Stimulated activated CD4-positive, alpha-beta T cell treated with anti-CD3 and anti-CD28 coated beads, TNF-alpha, amount 100 ng/mL, for 48 hours (primary cell): ENCODE measurements around the gene FLII.
"Not testable (repeated sequence)": the region's sequence is repeated elsewhere in the genome, so short reads cannot be mapped to it uniquely, and the experiment has no call there.

Experiments used
- DNase-seq, 3 donors: peaks; one replicate each; pipeline ENCODE4 v3.0.0-alpha.2; 2020; ENCODE audit warnings: low read depth in 3 of 3

FLII gene

DNA sequence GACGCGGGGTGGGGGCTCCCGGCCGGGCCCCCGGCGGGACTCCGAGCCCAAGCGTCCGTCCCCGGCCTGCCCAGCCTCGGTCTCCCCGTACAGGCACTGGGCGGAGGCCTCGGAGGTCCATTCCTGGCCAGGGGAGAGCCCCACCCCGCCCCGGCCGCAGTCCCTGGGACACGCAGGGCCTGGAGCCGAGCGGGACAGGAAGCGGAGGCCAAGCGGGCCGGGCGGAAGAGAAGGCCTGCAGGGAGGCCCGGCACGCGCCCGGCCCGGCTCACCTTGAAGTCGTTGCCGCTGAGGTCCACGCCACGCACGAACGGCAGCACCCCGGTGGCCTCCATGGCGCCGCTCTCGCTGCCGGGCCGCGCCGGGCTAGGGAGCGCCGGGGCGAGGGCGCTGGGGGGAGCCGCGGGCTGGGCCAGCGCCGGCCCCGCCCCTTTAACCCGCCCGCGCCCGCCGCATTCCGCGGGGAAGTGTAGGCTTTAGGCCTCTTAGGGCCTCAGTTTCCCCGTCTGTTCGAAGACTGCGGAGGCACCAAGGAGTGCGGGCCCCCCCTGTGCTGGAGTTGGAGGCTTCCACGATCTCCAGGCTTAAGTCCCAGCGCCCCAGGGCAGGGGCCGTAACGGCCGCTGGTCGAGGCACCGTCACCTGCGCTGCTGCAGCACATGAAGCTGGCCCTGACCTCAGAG, at the start of gene FLII:
Gene FLII (minus strand): TSS at position 383 of the 683 bp plus-strand sequence. CDS start 48 bp downstream, at position 335.
- DNase-seq: peak in 1 of 3 donors; percentile 46

DNA sequence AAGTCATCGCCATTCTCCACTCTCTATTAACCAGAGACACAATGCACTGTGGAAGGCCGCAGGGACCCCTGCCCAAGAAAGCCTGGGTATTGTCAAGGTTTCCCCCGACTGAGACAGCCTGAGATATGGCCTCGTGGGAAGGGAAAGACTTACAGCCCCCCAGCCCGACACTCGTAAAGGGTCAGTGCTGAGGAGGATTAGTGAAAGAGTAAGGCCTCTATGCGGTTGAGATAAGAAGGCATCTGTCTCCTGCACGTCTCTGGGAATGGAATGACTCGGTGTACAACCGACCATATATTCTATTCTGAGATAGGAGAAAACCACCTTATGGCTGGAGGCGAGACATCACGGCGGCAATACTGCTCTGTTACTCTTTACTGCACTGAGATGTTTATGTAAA, 44.7 kb upstream of the FLII start:
- DNase-seq: not testable (repeated sequence)

DNA sequence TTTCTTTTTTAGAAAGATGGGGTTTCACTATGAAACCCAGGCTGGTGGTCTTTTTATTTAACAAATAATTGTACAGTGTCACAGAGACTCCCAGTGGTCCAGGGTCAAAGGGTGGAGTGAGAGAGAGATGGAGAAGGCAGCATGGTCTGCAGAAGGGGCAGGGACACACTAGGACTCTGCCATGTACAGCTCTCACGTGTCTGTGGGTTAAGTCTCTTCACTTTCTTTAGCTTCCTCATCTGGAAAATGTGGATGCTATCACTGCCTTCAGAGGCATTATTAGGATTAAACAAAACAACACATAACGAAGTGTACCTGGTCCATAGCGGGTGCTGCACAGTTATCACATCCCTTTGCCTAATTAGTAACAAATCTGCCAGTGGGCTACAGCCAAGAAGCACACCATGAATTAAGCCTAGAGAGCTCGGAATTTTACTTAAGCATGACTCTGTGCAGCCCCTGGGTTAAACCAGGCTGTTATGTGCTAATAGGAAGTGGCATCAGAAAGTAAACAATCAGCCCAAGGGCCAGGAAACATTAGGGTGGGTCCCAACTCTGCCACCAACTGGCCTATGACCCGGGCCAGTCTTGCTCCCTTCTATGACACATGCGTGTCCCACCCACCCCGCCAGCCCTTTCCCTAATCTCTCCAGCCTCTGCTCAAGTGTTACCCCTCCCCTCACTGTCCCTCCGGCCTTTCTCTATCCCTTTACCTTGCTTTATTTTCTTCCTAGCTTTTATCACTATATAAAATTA, 42.4 kb upstream of the FLII start:
- DNase-seq: no peak

DNA sequence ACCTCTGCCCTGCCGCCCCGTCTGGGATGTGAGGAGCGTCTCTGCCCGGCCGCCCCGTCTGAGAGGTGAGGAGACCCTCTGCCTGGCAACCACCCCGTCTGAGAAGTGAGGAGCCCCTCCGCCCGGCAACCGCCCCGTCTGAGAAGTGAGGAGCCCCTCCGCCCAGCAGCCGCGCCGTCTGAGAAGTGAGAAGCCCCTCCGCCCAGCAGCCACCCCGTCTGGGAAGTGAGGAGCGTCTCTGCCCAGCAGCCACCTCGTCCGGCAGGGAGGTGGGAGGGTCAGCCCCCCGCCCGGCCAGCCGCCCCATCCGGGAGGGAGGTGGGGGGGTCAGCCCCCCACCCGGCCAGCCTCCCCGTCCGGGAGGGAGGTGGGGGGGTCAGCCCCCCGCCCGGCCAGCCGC, 39.5 kb upstream of the FLII start:
- not testable (repeated sequence) for DNase-seq

DNA sequence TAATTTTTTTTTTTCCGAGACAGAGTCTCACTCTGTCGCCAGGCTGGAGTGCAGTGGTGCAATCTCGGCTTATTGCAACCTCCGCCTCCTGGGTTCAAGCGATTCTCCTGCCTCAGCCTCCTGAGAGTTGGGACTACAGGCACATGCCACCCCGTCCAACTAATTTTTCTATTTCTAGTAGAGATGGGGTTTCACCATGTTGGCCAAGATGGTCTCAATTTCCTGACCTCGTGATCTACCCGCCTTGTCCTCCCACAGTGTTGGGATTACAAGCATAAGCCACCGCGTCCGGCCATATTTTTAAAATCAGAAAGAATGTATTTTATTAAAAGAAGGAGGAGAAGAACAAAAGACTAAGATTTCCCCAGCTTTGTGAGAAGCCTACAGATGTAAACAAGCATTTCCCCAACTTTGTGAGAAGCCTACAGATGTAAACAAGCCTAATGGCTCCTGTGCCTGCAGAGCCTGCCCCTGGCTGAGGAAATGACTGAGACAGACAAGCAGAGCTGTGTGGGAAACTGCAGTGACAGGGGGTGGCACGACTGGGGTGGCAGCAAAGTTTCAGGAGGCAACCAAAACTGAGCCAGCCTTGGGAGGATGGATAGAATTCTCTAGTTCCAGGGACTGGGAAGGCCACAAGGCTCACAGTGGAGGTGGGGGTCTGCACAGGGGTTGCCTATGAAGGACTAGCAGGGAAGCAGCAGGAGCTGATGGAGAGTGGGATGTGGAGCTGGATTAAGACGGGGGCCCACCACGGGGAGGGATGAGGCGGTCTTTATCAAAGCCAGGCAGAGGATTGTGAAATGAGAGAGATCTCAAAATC, 33.4 kb upstream of the FLII start:
- DNase-seq: no peak

DNA sequence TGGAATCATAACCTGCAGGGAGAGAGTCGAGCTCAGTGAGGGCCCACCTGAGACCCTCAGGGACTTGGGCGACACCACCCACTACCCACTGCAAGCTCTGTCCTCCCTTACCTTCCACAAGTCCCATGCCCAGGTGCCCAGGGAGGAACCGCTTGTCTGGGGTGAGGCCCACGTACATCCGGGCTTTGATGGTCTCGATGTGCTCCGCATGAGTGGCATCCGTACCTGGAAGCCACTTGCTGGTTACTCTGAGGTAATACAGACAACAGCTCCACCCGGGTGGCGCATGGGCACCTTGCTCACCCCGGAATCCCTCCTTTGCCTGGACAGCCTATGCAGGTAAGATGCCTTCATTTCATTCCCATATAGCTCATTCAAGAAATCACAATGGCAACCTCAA, 26.8 kb upstream of the FLII start:
- no peak for DNase-seq

DNA sequence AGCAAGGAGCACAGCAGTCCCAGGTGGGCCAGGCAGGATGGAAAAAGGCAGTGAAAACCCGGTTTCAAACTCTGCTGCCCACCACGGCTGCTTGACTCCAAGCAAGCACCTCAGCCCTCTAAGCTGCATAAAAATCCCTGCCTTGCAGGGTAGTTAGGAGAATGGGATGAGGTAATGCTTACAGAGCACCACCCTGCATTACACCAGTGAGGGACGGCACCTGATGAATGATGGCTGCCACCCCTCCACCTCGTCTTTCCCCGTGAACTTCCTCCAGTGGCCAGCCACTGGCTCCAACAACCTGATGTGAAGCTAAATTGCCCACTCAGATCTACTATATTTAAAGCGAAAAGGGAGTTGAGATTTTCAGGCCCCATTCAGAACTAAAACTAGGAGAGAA, 23.2 kb upstream of the FLII start:
- no peak for DNase-seq

DNA sequence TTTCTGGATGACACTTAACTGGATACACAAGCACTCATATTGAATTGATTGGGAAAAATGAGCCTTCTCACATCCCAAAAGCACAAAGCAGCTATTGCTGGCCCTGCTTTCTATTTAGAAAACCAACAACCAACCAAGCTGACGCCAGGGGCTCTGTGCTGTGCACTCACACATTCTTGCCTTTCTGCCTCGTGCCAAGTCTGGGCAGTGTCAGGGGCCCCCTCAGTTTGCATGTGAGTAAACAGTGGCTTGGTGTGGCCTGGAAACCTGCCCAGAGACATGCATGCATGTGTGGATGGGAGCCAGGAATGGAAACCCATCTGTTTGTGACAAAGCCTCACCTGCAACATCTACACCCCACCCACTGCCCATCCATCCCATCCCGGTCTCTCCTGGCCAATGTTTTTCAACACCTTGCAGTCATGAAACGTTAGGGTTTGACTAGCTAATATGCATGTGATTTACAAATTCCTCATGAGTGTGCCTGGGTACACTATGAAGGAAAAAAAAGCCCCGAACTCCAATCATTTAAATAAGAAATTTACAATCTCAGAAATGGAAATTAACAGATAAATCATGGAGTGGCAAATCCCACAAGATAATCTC, 22.3 kb upstream of the FLII start:
- DNase-seq: no peak

DNA sequence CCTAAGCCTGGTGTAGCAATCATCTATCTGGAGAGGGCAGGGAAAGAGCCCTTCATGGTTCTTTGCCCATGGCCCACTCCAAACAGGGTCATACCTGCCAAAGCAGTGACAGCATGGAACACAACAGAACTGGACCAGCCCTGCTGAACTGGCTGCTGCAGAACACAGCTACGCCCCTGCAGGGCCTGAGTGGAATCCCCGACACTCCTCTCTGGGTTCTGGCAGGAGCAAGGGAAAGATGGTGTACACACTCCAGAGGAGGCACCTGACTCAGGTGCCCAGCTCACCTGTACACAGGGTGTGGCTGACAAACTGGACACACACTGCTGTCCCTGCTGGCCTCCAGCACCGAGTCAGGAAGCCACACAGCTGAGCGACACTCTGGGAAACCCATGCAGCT, 21.7 kb upstream of the FLII start:
- DNase-seq: no peak

DNA sequence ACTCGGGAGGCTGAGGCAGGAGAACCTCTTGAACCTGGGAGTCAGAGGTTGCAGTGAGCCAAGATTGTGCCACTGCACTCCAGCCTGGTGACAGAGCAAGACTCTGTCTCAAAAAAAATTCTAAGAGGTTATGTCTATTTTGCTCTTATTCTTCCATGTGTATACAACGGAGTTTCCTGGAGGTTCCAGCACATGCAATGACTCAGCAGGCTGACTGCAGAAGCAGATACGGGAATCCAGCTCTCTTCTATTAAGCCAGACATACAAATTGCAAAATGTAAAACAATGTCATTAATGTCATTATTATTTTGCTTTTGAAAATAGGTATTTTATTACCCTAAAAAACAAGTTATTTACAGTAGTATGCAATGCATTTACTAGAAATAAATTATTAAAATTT, 20.3 kb upstream of the FLII start:
- no peak for DNase-seq

DNA sequence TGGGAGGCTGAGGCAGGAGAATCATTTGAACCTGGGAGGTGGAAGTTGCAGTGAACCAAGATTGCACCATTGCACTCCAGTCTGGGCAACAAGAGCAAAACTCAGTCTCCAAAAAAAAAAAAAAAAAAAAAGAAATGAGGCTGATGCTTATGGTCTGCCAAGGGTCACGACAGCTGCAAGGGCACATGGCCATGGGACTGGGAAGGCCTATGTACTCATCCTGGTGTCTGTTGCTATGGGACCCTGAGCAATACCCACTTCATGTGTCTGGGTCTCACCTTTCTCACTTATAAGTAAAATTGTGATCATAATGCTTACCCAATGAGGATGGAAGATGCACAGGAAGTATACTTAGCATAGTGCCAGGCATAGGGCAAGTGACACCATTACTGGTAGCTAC, 18.5 kb upstream of the FLII start:
- no peak for DNase-seq

DNA sequence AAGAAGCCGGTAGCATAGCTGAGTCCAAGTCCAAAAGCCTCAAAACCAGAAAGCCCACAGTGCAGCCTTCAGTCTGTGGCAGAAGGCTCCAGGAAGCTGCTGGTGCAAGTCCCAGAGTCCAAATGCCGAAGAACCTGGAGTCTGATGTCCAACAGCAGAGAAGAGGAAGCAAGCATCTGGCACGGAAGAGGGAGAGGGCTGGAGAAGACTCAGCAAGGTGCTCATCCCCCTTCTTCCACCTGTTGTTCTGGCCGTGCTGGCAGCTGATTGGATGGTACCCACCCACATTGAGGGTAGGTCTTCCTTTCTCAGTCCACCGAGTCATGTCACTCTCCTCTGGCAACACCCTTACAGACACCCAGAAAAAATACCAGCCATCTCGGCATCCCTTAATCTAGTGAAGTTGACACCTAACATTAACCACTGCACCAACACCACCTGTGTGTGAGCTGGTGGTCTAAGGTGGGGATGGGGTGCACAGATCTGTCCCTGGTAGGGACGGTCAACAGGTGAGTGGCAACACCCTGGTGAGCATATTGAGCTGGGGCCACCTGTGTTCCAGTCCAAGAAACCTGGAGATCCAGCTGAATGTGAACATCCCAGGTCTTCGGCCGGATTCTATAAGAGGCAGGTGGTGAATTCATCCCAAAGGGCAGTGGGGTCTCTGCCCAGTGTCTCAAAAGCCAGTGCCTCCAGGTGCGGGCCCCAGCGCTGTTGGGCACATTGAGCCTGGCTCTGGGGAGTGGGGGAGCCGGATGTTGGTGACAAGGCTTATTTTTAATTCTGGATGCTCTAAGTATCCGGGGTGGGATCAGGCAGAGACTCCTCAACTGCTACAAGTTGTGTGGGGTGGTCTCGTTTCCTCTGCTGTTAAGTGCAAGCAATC, 11.8 kb upstream of the FLII start:
- DNase-seq: no peak

DNA sequence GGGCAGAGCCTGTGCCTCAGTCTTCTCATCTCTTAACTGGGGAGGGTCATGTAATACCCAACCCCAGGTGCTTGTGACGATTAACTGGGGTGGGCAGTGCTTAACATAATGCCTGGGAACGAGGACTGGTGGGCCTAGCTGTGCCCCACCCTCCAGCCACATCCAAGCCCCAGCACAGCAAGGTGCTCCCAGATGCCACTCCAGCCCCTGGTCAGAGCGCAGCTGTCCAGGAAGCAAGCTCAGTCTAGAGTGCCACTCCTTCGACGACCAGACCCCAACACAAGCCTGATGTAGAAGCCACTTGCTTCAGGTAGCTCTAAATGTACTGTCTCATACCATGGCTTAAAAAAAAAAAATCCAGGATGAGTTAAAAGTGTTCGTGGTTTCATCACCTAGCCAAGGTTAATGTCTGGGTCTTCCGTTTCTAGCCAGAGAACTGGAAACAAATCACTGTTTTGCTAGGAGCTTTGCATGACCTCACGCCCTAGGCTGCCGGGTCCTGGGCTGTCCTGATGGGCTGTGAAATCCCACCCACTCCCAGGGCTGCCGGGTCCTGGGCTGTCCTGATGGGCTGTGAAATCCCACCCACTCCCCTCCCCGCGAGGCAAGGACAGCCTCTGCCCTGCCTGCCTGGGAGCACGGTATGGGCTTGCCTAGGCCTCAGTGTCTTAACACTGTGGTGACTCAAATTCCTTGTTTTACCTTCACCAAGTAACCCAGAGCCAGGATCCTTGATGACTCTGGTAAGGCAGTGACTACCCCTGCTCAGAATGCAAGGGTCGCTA, 9.6 kb upstream of the FLII start:
- DNase-seq: no peak

DNA sequence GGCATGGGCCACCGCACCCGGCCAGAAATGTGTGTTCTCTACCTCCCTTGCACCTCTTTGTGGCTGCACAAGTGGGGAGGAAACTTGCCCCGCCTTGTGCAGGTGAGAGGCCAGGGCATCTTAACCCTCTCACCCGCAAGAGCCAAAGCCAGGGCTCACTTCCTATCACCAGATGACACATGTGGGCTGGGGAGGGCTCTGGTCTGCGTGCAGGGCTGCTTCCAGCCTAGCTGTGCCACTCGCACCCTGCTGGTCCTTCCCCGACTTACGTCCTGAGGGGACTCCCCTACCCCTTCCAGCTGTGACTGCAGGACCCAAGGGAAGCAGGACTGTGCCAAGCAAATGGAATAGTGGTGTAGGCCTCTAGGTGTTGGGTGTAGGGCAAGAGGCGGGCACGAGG, 8.8 kb upstream of the FLII start:
- no peak for DNase-seq

DNA sequence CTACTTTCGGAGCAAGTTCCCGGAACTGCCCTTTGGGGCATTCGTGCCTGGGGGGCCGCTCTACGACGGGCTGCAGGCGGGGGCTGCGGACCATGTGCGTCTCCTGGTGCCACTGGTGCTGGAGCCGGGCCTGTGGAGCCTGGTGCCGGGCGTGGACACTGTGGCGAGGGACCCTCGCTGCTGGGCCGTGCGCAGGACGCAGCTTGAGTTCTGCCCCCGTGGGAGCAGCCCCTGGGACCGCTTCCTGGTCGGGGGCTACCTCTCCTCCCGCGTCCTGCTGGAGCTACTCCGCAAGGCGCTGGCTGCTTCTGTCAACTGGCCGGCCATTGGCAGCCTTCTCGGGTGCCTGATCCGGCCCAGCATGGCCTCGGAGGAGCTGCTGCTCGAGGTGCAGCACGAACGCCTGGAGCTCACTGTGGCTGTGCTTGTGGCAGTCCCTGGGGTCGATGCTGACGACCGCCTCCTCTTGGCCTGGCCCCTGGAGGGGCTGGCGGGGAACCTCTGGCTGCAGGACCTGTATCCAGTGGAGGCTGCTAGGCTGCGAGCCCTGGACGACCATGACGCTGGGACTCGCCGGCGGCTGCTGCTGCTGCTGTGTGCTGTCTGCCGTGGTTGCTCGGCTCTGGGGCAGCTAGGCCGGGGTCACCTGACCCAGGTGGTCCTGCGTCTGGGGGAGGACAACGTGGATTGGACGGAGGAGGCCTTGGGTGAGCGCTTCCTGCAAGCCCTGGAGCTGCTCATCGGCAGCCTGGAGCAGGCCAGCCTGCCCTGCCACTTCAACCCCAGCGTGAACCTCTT, 5.5 kb upstream of the FLII start:
- DNase-seq: no peak

DNA sequence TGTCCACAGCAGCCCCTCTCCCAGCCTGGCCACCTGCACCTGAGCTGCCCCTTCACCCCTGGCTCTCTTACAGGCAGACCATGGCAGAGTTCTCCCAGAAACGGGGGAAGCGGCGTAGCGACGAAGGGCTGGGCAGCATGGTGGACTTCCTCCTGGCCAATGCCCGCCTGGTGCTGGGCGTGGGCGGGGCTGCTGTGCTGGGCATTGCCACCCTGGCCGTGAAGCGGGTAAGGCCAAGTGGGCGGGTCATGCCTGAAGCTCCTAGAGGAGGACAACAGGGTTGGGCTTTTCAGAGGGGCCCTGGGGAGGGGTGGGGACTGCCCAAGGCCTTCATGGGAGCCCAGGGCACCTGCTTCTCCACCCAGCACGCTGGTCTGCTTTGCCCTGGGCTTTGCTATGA, 4.1 kb upstream of the FLII start:
- DNase-seq: no peak

DNA sequence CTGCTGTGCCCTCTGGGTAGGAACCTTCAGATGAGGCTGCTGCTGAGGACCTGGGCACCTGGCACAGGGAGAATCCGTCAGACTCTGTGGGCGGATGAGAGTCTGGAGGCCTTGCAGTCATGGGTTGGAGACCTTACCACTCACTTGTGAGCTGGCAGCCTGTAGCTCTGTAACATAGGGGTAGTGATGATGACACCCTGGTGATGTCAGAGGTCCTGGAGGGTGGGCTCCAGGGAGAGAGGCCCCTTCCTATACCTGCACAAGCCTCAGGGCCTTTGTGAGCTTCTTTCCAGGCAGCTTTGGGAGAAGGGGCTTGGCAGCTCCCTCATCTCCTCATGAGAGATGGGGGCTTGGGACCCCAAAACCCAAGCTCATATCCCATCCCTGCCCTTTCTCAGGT, 3.6 kb upstream of the FLII start:
- DNase-seq: no peak

DNA sequence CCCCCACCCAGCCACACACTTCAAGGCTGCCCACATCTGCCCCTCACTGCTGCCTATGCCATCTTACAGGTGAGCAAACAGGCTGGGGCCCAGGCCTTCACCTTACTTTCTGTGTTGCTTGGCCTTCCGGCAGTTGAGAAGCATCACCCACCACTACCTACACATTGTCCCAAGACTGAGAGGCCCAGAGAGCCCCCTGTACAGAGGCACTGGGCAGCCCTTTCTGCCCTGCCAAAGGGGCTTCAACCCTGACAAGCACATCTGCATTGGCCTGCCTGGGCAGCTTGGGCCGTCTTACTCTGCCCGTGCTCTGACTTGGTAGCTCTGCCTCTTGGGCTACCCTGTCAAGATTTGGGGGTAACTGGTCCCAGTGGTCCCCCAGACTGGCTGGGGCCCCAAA, 3.1 kb upstream of the FLII start:
- no peak for DNase-seq

DNA sequence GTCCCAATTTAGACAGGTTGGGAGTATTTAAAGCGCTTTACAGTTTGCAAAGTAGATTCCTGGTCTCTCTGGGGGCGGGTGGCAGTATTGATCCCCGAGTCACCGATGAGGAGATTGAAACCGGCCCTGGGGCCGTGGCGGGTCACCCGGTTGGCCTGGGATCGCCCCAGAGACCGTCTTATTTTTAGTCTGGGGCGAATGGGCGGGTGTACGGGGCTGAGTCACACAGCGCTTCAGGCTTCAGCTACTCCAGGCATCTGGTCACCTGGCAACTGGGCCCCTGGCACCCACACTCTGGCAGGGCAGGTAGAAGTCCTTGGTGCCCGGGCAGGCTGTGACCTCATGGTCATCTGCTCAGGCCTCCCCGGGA, 2.6 kb upstream of the FLII start:
- DNase-seq: peak in 1 of 3 donors; percentile 31
